Effector memory CD4-positive, alpha-beta T cell (primary cell): ENCODE data around the gene ELFN1.

Experiments used
- DNase-seq, 3 donors: peaks; one replicate each; pipeline ENCODE4 v3.0.0-alpha.2; 2020
- H3K27ac ChIP-seq: 2 replicates; pipeline ENCODE4 v1.7.0; 2013; ENCODE audit warnings: mild to moderate bottlenecking, low read length, moderate library complexity; ENCODE audit not compliant: insufficient read depth, poor library complexity, severe bottlenecking
- H3K27me3 ChIP-seq: replicated peaks from 2 replicates; pipeline ENCODE4 v1.7.0; 2013; ENCODE audit warnings: mild to moderate bottlenecking, low read length; ENCODE audit not compliant: insufficient read depth, control insufficient read depth, poor library complexity, severe bottlenecking
- H3K36me3 ChIP-seq: 2 replicates; pipeline ENCODE4 v1.7.0; 2013; ENCODE audit warnings: mild to moderate bottlenecking, low read length, moderate library complexity; ENCODE audit not compliant: control insufficient read depth, insufficient read depth
- H3K4me1 ChIP-seq: 2 replicates; pipeline ENCODE4 v1.7.0; 2013; ENCODE audit warnings: low read length, mild to moderate bottlenecking; ENCODE audit not compliant: control insufficient read depth, insufficient read depth, poor library complexity, severe bottlenecking
- H3K4me3 ChIP-seq: 2 replicates; pipeline ENCODE4 v1.7.0; 2013; ENCODE audit warnings: low read length, low read depth, mild to moderate bottlenecking; ENCODE audit not compliant: insufficient read depth, poor library complexity, severe bottlenecking
- H3K9me3 ChIP-seq: 2 replicates; pipeline ENCODE4 v1.7.0; 2013; ENCODE audit warnings: mild to moderate bottlenecking, low read length, moderate library complexity; ENCODE audit not compliant: control insufficient read depth

Gene ELFN1

GRCh38 chr7:1703441-1703840 is 33.4 kb downstream of the ELFN1 start:
- DNase-seq = no peak

GRCh38 chr7:1703871-1704810 is 34.1 kb downstream of the ELFN1 start:
- Histone ChIP-seq H3K27ac (no peak overlapping the region), H3K36me3 (no peaks in the 10 kb centered on the region), H3K4me1 (no peaks in the 10 kb centered on the region), H3K9me3 (peaks cover under 1% of the 10 kb centered on the region), H3K4me3 (no peak overlapping the region), H3K27me3 (peaks cover 3% of the 10 kb centered on the region)
- DNase-seq = no peak

More at GRCh38 chr7:1703441-1703840, 33.4 kb downstream of the ELFN1 start:
- Histone ChIP-seq H3K27ac (no peak overlapping the region), H3K36me3 (no peaks in the 10 kb centered on the region), H3K27me3 (peaks cover 3% of the 10 kb centered on the region), H3K4me1 (no peaks in the 10 kb centered on the region), H3K4me3 (no peak overlapping the region), H3K9me3 (no peaks in the 10 kb centered on the region)

DNA sequence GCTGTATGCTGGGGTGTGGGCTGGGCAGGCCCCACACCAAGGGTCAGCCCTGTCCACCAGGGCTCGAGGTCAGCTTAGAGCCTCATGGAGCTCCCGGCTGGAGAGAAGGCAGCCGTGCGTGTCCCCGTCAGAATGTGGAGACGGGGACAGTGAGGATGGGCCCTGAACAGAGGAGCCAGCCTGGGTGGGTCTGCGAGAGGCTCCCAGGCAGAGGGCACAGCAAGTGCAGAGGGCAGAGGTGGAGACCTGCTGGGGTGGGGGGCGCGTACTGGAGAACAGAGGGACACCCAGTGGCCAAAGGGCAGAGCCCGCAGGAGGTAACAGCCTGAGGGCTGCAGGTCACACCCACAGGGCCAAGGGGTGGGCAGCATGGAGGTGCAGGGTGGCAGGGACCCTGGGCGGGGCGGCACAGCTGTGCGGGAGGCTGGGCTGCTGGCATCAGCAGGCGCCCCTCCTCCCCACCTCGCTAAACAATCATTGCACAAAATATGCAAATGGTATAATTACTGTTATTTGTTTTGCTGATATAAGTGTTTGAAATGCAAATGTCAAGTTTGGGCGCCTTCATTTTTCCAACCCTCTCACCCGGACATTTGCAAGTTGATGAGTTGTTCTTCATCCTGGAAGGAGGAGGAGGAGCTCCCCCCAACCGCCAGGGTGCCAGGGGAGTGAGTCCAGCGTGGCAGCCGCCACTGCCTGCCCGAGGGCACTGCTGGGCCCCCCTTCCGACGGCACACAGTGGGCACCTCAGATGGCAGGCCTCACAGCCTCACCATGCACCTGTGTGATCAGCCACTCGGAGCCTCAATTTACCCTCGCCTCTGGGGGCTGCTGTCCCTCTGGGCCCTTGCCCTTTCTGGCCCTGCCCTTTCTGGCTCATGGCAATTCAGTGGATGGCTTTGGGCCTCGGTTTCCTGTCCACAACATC is 35.0 kb downstream of the ELFN1 start:
- no peak overlapping the region for H3K4me3 ChIP-seq
- H3K27ac ChIP-seq = no peak overlapping the region
- no peak for DNase-seq
- H3K9me3 ChIP-seq = peaks cover 8% of the 10 kb centered on the region
- H3K27me3 ChIP-seq = peaks cover 3% of the 10 kb centered on the region
- H3K4me1 ChIP-seq = no peaks in the 10 kb centered on the region
- no peaks in the 10 kb centered on the region for H3K36me3 ChIP-seq

- DNase-seq = no peak
- no peaks in the 10 kb centered on the region for H3K36me3 ChIP-seq
These were observed 35.8 kb downstream of the ELFN1 start for GRCh38 chr7:1705856-1706255.

DNA sequence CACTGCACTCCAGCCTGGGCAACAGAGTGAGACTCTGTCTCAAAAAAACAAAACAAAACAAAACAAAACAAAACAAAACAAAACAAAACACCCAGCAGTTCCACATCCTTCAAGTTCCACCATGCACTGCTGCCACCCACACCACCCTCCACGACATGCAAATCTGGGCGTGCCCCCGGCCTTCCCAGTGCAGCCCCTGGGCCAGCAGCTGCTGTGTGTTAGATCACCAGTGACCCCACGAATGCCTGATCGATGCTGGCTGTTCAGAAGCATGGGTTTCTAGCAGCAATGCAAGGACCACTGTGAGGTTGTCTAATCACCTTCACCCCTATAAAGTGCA is 36.3 kb downstream of the ELFN1 start:
- no peak overlapping the region for H3K27ac ChIP-seq

More at GRCh38 chr7:1705856-1706255, 35.8 kb downstream of the ELFN1 start:
- H3K27ac ChIP-seq = no peak overlapping the region
- peaks cover 8% of the 10 kb centered on the region for H3K9me3 ChIP-seq
- no peak overlapping the region for H3K4me3 ChIP-seq
- H3K27me3 ChIP-seq = peaks cover 3% of the 10 kb centered on the region
- H3K4me1 ChIP-seq = no peaks in the 10 kb centered on the region

DNA sequence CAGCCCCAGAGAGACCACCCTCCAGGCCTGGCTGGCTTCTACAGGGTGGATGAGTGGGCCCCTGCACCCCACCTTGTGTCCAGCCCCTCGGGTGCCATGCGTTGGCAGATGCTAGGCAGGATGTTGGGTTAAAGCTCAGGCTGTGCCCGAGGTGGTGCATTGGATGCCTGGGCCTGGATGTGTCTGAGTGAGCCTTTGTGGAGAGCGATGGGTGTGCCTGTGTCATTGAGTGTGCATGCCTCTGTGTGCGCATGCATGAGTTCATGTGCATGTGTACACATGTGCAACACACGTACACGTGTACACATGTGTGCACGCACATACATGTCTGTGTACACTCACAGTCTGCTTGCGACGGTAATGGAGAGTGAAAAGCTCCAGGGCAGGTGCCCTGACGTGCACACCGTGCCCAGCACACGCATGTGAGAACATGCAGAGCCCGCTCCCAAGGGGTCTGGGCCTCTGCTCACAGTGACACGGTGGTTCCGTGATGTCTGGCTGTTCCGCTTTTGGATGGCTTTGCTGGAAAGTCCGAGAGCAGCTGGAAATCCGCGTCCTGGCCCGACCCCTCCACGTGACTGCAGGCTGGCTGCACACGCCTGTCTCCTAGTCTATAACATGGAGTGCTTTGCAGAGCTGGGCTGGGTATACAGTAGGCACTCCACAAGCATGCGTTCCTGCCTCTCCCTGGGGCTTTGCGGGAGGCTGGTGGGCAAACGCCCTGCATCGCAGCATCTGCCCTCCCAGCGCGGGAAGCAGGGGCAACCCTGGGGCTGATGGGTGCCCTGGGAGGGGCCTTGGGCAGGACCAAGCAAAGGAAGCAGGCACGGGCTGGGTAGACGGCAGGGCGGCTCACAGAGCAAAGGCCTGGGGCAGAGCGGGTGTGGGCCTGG is 36.9 kb downstream of the ELFN1 start:
- no peak overlapping the region for H3K27ac ChIP-seq
- no peaks in the 10 kb centered on the region for H3K4me1 ChIP-seq
- H3K27me3 ChIP-seq = peaks cover 3% of the 10 kb centered on the region
- H3K36me3 ChIP-seq = no peaks in the 10 kb centered on the region
- H3K9me3 ChIP-seq = peaks cover 8% of the 10 kb centered on the region
- H3K4me3 ChIP-seq = no peak overlapping the region
- no peak for DNase-seq

More for the DNA sequence above, 36.3 kb downstream of the ELFN1 start:
- H3K27me3 ChIP-seq = peaks cover 3% of the 10 kb centered on the region
- DNase-seq = no peak
- H3K4me3 ChIP-seq = no peak overlapping the region
- no peaks in the 10 kb centered on the region for H3K4me1 ChIP-seq
- H3K36me3 ChIP-seq = no peaks in the 10 kb centered on the region
- peaks cover 8% of the 10 kb centered on the region for H3K9me3 ChIP-seq

- Histone ChIP-seq H3K36me3 (no peaks in the 10 kb centered on the region), H3K4me3 (no peak overlapping the region), H3K27ac (no peak overlapping the region), H3K4me1 (no peaks in the 10 kb centered on the region), H3K27me3 (peaks cover 3% of the 10 kb centered on the region), H3K9me3 (peaks cover 8% of the 10 kb centered on the region)
- no peak for DNase-seq
These were observed 37.9 kb downstream of the ELFN1 start for GRCh38 chr7:1707756-1708595.

- Histone ChIP-seq H3K4me1 (no peaks in the 10 kb centered on the region), H3K36me3 (no peaks in the 10 kb centered on the region), H3K9me3 (peaks cover 8% of the 10 kb centered on the region), H3K27ac (no peak overlapping the region), H3K4me3 (no peak overlapping the region), H3K27me3 (peaks cover 2% of the 10 kb centered on the region)
- DNase-seq = no peak
These were observed 38.6 kb downstream of the ELFN1 start for GRCh38 chr7:1708596-1709251.
